Astrocyte (in vitro differentiated cells and primary cell): ENCODE data around the gene LITAF. TPM values are rescaled to one million over a fixed set of nuclear protein-coding genes. Genes with fewer than 3 reads are reported as not detected.
"Not testable (repeated sequence)": the region's sequence is repeated elsewhere in the genome, so short reads cannot be mapped to it uniquely, and the experiment has no call there.

Source experiments
- DNase-seq: peaks from one replicate; pipeline ENCODE4 v3.0.0-alpha.2; 2010; ENCODE audit warnings: low read depth
- FAIRE-seq: peaks from 2 replicates; lab custom pipeline; 2011; peaks lifted over from hg19 to GRCh38; lab: Jason Lieb, UNC
- H2AFZ ChIP-seq: 2 replicates; pipeline ENCODE4 v1.6.0; 2012; ENCODE audit warnings: low read depth, low read length, inconsistent platforms
- H3K27ac ChIP-seq: 2 replicates; pipeline ENCODE4 v1.5.1; 2011; ENCODE audit warnings: low read depth, low read length, inconsistent platforms
- H3K27me3 ChIP-seq: 2 replicates; pipeline ENCODE4 v1.6.0; 2011; ENCODE audit warnings: low read length, inconsistent platforms; ENCODE audit not compliant: insufficient read depth
- H3K36me3 ChIP-seq: 2 replicates; pipeline ENCODE4 v1.5.1; 2011; ENCODE audit warnings: low read length, inconsistent platforms; ENCODE audit not compliant: insufficient read depth
- H3K4me1 ChIP-seq: 2 replicates; pipeline ENCODE4 v1.5.1; 2011; ENCODE audit warnings: low read length, inconsistent platforms; ENCODE audit not compliant: insufficient read depth
- H3K4me2 ChIP-seq: 2 replicates; pipeline ENCODE4 v1.6.0; 2012; ENCODE audit warnings: low read length, inconsistent platforms
- H3K4me3 ChIP-seq: 2 replicates; pipeline ENCODE4 v1.5.1; 2011; ENCODE audit warnings: low read depth, mild to moderate bottlenecking, low read length, inconsistent platforms; ENCODE audit not compliant: insufficient read depth
- H3K79me2 ChIP-seq: 2 replicates; pipeline ENCODE4 v1.6.0; 2012; ENCODE audit warnings: mild to moderate bottlenecking, low read length, inconsistent platforms; ENCODE audit not compliant: insufficient read depth
- H3K9ac ChIP-seq: 2 replicates; pipeline ENCODE4 v1.6.0; 2012; ENCODE audit warnings: mild to moderate bottlenecking, low read length, inconsistent platforms
- H3K9me3 ChIP-seq: 2 replicates; pipeline ENCODE4 v1.5.1; 2012; ENCODE audit warnings: low read depth, mild to moderate bottlenecking, low read length, inconsistent platforms; ENCODE audit not compliant: insufficient read depth
- H4K20me1 ChIP-seq: 2 replicates; pipeline ENCODE4 v1.6.0; 2012; ENCODE audit warnings: low read length, inconsistent platforms; ENCODE audit not compliant: insufficient read depth
- H3K27ac Mint-ChIP-seq: one replicate; pipeline ENCODE4 v1.8.0; 2021; ENCODE audit warnings: mild to moderate bottlenecking, mixed read lengths; ENCODE audit not compliant: unreplicated experiment
- H3K27me3 Mint-ChIP-seq: one replicate; pipeline ENCODE4 v1.8.0; 2021; ENCODE audit warnings: low read depth, mixed read lengths; ENCODE audit not compliant: unreplicated experiment
- H3K36me3 Mint-ChIP-seq: one replicate; pipeline ENCODE4 v1.8.0; 2021; ENCODE audit warnings: low read depth, mixed read lengths; ENCODE audit not compliant: unreplicated experiment
- H3K4me1 Mint-ChIP-seq: one replicate; pipeline ENCODE4 v1.8.0; 2021; ENCODE audit warnings: low read depth, mixed read lengths; ENCODE audit not compliant: unreplicated experiment
- H3K4me3 Mint-ChIP-seq: one replicate; pipeline ENCODE4 v1.8.0; 2021; ENCODE audit warnings: mild to moderate bottlenecking, moderate library complexity, mixed read lengths; ENCODE audit not compliant: unreplicated experiment
- H3K9me3 Mint-ChIP-seq: one replicate; pipeline ENCODE4 v1.8.0; 2021; ENCODE audit warnings: mild to moderate bottlenecking, mixed read lengths; ENCODE audit not compliant: unreplicated experiment
- EZH2 ChIP-seq: IDR thresholded peaks from 2 replicates; pipeline ENCODE4 v1.6.1; 2012; ENCODE audit warnings: mild to moderate bottlenecking, low read length, inconsistent platforms; ENCODE audit not compliant: insufficient read depth
- total RNA-seq: library from RNA; stranded (reverse); gene quantifications from 2 replicates; pipeline ENCODE4 v1.2.1, GENCODE V29; 2021
- TF ChIP-seq, protein P1 (sequence below): IDR thresholded peaks from 2 replicates; pipeline ENCODE4 v1.5.1; 2011; ENCODE audit warnings: low read depth, mild to moderate bottlenecking, inconsistent platforms, low read length, moderate library complexity; ENCODE audit not compliant: insufficient read depth

The LITAF gene
- total RNA-seq, 1 donor from 2014 or later = 113 TPM

DNA sequence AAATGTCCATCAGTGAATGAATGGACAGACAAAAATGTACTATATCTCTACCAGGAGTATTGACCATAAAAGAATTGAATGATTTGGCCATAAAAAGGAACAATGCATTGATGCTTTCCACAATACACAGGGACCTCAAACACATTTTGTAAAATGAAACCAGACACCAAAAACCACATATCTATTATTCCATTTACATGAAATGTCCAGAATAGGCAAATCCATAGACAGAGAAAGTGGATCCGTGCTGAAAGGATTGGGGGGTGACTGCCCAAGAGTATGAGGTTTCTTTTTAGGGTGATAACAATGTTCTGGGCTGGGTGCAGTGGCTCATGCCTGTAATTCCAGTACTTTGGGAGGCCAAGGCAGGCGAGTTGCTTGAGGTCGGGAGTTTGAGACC is 6.9 kb upstream of the LITAF start:
- Mint-ChIP-seq H3K4me1 (peaks cover 12% of the 10 kb centered on the region), H3K4me3 (peak overlapping the region; percentile 46), H3K27me3 (no peaks in the 10 kb centered on the region), H3K36me3 (no peaks in the 10 kb centered on the region), H3K27ac (no peak overlapping the region), H3K9me3 (peaks cover 3% of the 10 kb centered on the region)
- Histone ChIP-seq H3K27me3 (no peaks in the 10 kb centered on the region), H3K4me3 (no peak overlapping the region), H3K9me3 (no peaks in the 10 kb centered on the region), H3K9ac (no peak overlapping the region), H4K20me1 (no peaks in the 10 kb centered on the region), H3K27ac (no peak overlapping the region), H3K4me1 (peaks cover 8% of the 10 kb centered on the region), H3K4me2 (no peak overlapping the region), H3K36me3 (no peaks in the 10 kb centered on the region), H2AFZ (no peak overlapping the region), H3K79me2 (no peaks in the 10 kb centered on the region)
- FAIRE-seq = no peak
- TF ChIP-seq, protein P1, sequence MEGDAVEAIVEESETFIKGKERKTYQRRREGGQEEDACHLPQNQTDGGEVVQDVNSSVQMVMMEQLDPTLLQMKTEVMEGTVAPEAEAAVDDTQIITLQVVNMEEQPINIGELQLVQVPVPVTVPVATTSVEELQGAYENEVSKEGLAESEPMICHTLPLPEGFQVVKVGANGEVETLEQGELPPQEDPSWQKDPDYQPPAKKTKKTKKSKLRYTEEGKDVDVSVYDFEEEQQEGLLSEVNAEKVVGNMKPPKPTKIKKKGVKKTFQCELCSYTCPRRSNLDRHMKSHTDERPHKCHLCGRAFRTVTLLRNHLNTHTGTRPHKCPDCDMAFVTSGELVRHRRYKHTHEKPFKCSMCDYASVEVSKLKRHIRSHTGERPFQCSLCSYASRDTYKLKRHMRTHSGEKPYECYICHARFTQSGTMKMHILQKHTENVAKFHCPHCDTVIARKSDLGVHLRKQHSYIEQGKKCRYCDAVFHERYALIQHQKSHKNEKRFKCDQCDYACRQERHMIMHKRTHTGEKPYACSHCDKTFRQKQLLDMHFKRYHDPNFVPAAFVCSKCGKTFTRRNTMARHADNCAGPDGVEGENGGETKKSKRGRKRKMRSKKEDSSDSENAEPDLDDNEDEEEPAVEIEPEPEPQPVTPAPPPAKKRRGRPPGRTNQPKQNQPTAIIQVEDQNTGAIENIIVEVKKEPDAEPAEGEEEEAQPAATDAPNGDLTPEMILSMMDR = no peak
- no peak for TF ChIP-seq EZH2
- no peak for DNase-seq

DNA sequence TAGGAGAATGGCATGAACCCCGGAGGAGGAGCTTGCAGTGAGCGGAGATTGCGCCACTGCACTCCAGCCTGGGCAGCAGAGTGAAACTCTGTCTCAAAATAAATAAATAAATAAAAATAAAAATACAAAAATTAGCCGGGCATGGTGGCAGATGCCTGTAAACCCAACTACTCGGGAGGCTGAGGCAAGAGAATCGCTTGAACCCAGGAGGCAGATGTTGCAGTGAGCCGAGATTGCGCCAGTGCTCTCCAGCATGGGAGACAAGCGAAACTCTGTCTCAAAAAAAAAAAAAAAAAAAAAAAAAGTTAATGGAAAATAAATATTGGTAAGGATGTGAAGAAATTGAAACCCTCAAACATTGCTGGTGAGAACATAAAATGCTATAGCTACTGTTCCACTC is 6.4 kb upstream of the LITAF start:
- H3K4me3 Mint-ChIP-seq, H3K9ac ChIP-seq, H3K9me3 Mint-ChIP-seq, DNase-seq, FAIRE-seq, H3K4me3 ChIP-seq, H3K27ac ChIP-seq, H3K36me3 ChIP-seq, H3K27ac Mint-ChIP-seq, H3K79me2 ChIP-seq, H2AFZ ChIP-seq, H3K36me3 Mint-ChIP-seq, H3K27me3 ChIP-seq, H3K27me3 Mint-ChIP-seq, H3K4me2 ChIP-seq, H3K4me1 ChIP-seq, H4K20me1 ChIP-seq, H3K9me3 ChIP-seq: not testable (repeated sequence)
- peaks cover 11% of the 10 kb centered on the region for H3K4me1 Mint-ChIP-seq

DNA sequence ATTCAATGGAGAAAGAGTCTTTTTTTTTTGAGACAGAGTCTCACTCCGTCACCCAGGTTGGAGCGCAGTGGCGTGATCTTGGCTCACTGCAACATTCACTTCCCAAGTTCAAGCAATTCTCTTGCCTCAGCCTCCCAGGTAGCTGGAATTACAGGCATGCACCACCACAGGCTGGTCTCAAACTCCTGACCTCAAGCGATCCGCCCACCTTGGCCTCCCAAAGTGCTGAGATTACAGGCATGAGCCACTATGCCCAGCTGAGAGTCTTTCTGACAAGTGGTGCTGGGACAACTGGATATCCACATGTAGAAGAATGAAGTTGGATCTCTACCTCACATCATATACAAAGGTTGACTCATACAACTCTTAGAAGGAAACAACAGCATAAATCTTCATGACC is 4.9 kb upstream of the LITAF start:
- H3K4me1 ChIP-seq, H3K36me3 Mint-ChIP-seq, H3K4me3 ChIP-seq, H3K4me1 Mint-ChIP-seq, H3K27me3 Mint-ChIP-seq, H3K27me3 ChIP-seq, H2AFZ ChIP-seq, H3K9ac ChIP-seq, H3K27ac ChIP-seq, H3K27ac Mint-ChIP-seq, FAIRE-seq, H3K9me3 ChIP-seq, DNase-seq, H3K4me3 Mint-ChIP-seq, H3K9me3 Mint-ChIP-seq, H3K79me2 ChIP-seq, H3K4me2 ChIP-seq, H4K20me1 ChIP-seq, H3K36me3 ChIP-seq: not testable (repeated sequence)

DNA sequence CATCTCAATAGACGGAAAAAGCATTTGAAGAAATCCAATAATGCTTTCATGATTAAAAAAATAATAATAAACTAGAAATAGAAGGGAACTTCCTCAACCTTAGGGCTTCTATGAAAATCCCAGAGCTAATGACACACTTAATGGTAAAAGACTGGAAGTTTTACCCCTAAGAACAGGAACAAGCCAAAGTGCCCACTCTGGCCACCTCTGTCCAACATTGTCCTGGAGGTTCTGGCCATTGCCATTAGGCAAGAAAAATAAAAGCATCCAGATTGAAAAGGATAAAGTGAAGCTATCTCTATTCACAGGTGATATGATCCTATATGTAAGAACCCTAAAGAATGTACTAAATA is 2.5 kb upstream of the LITAF start:
- no peak for TF ChIP-seq EZH2
- TF ChIP-seq, protein P1 = no peak
- no peak overlapping the region for H3K4me2 ChIP-seq
- H3K4me1 ChIP-seq = peaks cover 9% of the 10 kb centered on the region
- no peak overlapping the region for H2AFZ ChIP-seq
- DNase-seq (no peak), FAIRE-seq (no peak)
- H3K36me3 ChIP-seq = no peaks in the 10 kb centered on the region
- H3K9ac ChIP-seq = no peak overlapping the region
- Mint-ChIP-seq H3K4me1 (peaks cover 9% of the 10 kb centered on the region), H3K36me3 (no peaks in the 10 kb centered on the region), H3K27ac (no peak overlapping the region), H3K27me3 (no peaks in the 10 kb centered on the region), H3K4me3 (no peak overlapping the region), H3K9me3 (peaks cover 3% of the 10 kb centered on the region)
- H3K4me3 ChIP-seq = no peak overlapping the region
- peaks cover 9% of the 10 kb centered on the region for H4K20me1 ChIP-seq
- peaks cover 4% of the 10 kb centered on the region for H3K27me3 ChIP-seq
- H3K9me3 ChIP-seq = no peaks in the 10 kb centered on the region
- H3K79me2 ChIP-seq = peaks cover 14% of the 10 kb centered on the region
- H3K27ac ChIP-seq = no peak overlapping the region
